Ureter (tissue), 1 donor: Measurements from ENCODE around the gene CNIH2. TPM values are rescaled to one million over a fixed set of nuclear protein-coding genes. Genes with fewer than 3 reads are reported as not detected.

Experiments used
- DNase-seq: peaks from one replicate; pipeline ENCODE4 v3.0.0-alpha.2; 2020; ENCODE audit warnings: low spot score
- total RNA-seq: library from RNA; stranded (reverse); gene quantifications from one replicate; pipeline ENCODE4 v1.2.4, GENCODE V29; 2023
- donor health status: DM: yes; HTN: yes; CAD: no.

The CNIH2 gene
- total RNA-seq, 1 donor from 2014 or later: 2.2 TPM

- no peak for DNase-seq
Measured at GRCh38 chr11:66259225-66259624, 18.8 kb upstream of the CNIH2 start.

DNA sequence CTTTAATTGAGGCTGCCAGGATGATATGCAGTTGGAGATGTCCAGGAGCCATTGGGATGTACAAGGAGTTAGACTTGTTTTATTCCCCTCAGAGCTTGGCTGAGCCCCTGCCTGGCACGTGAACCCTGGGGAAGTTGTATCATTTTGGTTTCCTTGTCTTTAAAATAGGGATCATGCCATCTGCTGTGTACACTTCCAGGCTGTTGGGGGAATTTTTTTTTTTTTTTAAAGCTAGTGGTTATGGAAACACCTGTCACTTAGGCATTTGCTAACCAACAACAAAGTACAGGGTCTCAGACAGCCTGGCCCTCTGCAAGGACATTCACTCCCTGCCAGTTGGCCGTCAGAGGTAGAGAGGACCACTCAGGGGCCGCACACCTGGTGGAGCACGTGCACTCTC lies 18.0 kb upstream of the CNIH2 start:
- DNase-seq: no peak

DNA sequence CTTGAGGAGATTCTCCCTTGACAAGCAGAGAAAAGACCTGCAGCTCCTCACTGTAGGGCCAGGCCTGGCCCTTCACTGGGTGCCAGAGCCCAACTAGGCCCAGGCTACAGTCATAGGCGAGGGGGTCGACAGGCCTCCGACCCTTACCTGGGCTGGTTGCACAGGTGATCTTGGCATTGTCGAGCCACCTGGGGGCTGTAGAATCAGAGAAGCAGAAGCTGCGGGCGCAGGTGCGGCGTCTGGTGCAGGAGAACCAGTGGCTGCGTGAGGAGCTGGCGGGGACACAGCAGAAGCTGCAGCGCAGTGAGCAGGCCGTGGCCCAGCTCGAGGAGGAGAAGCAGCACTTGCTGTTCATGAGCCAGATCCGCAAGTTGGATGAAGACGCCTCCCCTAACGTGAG lies 16.4 kb upstream of the CNIH2 start:
- DNase-seq: no peak

DNA sequence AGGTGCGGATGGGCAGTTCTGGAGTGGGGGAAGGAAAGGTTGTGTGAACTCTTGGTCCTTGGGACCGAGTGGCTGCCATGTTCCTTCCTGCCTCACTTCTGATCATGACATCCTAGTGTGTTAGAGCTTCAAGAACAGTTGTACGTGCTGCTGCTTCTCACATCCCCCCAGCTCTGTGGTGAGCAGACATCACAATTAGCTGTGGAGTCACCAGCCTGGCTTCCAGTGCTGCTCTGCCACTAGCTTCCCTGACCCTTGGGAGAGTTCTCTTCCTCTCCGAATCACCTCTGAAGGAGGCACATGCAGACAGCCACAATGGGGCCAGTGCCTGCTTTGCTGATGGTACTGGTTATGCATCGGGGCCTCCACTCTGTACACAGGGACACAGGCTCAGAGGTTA lies 15.8 kb upstream of the CNIH2 start:
- no peak for DNase-seq

- DNase-seq: no peak
Measured at GRCh38 chr11:66262696-66263095, 15.3 kb upstream of the CNIH2 start.

DNA sequence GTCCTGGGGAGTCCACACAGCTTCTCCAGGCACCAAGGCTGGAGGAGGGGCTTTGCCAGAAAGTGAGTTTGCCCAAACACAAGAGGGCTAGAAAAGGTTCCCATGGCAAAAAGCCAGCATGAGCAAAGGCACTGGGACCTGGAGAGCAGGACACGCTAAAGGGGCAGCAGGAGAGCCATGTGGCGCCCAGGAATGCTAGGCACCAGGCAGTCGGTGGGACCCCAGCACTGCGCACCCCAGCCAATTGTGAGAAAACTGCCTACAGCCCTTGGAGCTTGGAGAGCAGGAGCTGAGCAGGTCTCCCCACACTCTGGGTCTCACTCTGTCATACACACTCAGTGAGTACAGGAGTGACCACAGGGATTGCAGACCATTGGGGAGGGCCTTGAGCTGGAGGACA lies 14.7 kb upstream of the CNIH2 start:
- no peak for DNase-seq

GRCh38 chr11:66263785-66264184 lies 14.2 kb upstream of the CNIH2 start:
- no peak for DNase-seq

- no peak for DNase-seq
Measured at GRCh38 chr11:66264383-66264782, 13.6 kb upstream of the CNIH2 start.

- DNase-seq: no peak
Measured at GRCh38 chr11:66264914-66265313, 13.1 kb upstream of the CNIH2 start.

DNA sequence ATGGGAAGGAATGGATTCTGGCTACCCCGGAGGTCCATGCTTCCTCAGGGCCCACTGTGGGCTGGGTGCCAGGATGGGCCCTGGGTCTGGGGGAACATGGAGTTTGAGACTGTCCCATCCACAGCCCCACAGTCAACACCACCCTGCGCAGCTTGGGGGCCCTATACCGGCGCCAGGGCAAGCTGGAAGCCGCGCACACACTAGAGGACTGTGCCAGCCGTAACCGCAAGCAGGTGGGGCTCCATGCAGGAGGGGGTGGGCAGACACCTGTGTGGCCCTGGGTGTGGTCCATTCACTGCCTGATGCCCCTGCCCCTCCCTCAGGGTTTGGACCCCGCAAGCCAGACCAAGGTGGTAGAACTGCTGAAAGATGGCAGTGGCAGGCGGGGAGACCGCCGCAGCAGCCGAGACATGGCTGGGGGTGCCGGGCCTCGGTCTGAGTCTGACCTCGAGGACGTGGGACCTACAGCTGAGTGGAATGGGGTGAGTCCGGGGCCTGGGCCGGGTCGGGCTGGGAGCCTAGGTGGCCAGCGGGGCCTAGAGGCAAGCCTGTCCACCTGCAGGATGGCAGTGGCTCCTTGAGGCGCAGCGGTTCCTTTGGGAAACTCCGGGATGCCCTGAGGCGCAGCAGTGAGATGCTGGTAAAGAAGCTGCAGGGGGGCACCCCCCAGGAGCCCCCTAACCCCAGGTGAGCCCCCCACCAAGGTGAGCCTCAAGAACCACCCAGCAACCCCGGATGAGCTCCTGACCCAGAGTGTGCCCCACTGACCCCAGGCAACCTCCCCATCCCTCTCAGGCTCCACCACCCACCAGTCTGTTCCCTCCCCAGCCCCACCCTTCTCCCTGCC lies 12.2 kb upstream of the CNIH2 start:
- DNase-seq: no peak

- DNase-seq: no peak
Measured at GRCh38 chr11:66266378-66267038, 11.5 kb upstream of the CNIH2 start.

DNA sequence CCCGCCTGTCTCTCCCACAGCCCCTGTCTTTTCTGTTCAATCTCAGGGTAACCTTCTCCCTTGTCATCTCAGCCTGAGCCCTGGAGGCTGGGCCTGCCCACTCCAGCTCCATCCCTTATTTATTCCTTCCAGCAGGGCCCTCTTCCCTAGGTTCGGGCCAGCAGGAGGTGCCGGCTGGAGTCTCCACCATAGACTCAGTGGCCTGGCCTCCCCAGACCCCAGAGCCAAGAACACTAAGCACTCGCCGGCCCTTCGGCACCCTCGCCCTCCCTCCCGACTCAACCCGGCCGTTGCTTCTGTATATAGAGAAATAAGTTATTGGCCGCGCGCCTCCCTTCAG lies 11.0 kb upstream of the CNIH2 start:
- DNase-seq: no peak

DNA sequence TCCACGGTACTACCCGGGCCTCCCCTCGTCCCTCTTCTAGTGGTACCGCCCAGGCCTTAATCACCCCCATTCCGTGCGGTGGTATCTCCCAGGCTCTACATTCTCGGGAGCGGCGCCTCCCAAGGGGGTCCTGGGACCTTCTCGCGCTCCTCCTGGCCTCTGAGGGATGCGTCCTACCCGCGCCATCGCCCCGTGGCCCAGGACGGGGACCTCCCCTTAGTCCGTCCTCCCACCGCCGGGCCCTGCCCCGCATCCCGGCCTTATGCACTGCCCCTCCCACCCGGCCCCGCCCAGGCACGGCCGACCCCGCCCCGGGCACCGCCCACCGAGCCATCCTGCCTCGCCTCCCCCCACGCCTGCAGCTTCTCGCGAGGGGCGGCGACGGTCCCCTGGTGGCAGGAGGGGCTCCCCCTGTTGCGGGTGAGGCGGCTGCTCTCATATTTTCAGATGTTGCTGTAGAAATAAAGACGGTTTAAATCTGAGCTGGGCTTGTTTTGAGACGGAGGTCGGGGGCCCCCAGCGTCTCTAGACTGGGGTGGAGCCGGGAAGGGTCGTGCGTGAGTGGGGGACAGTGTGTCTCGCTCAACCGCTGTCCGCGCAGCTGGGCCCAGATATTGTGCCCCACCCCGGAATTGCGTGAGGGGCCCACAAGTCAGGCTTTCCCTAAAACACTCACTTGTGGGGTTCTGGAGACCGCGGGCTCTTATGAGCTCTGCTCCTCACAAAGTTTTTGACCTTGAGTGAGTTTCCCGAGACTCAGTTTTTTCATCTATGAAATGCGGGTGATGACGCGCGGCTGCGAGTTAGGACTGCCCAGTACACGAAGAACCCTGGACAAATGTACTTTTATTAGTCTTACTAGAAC lies 10.4 kb upstream of the CNIH2 start:
- DNase-seq: peak; percentile 91

GRCh38 chr11:66268244-66268951 lies 9.6 kb upstream of the CNIH2 start, which contains the start of gene RAB1B:
Gene RAB1B (plus strand): TSS chr11:66268639. CDS start chr11:66268680, 41 bp downstream.
- peak; percentile 100 for DNase-seq

GRCh38 chr11:66268952-66269905 lies 8.7 kb upstream of the CNIH2 start:
- no peak for DNase-seq

- no peak for DNase-seq
Measured at GRCh38 chr11:66271816-66272215, 6.2 kb upstream of the CNIH2 start.

DNA sequence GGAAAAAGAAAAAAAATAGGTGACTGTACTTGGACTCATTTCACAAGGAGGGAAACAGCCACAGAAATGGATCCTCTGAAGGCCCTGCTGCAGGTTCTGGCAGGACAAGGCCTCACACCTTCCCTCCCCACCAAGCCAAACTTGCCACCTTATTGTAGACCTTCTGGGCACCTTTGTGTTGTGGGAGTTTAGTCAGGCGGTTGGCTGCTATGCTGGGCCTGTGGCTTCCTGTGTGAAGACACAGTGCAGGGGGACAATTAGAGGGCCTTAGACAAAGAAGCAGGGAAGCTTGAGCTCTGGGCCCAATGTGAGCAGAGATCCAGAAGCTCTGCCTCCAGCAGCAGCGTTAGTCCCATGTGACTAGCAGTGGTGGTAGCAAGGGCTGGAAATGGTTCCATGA lies 5.4 kb upstream of the CNIH2 start:
- no peak for DNase-seq

- DNase-seq: no peak
Measured at GRCh38 chr11:66274219-66274618, 3.8 kb upstream of the CNIH2 start.

DNA sequence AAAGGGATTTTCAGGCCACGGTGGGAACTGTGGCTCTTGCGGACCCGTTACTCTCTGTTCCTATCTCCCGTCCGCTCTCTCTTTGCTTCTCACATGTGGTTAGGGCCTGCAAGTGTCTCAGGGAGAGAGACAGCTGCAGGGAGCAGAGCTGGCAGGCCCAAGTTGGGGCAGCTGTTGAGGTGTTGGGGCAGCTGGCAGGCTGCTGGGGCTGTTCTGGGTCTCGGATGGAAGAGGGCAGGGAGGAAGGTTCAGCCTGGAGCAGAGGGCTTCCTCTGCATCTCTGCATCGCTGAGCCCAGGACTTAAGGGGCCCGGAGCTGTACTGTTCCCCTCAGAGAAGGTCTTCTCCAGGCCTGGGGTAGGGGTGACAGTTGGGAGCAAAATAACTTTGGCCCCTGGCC lies 2.6 kb upstream of the CNIH2 start:
- no peak for DNase-seq

- no peak for DNase-seq
Measured at GRCh38 chr11:66275984-66276612, 1.9 kb upstream of the CNIH2 start.
